Measurements from ENCODE around the gene HEPHL1.

DNA sequence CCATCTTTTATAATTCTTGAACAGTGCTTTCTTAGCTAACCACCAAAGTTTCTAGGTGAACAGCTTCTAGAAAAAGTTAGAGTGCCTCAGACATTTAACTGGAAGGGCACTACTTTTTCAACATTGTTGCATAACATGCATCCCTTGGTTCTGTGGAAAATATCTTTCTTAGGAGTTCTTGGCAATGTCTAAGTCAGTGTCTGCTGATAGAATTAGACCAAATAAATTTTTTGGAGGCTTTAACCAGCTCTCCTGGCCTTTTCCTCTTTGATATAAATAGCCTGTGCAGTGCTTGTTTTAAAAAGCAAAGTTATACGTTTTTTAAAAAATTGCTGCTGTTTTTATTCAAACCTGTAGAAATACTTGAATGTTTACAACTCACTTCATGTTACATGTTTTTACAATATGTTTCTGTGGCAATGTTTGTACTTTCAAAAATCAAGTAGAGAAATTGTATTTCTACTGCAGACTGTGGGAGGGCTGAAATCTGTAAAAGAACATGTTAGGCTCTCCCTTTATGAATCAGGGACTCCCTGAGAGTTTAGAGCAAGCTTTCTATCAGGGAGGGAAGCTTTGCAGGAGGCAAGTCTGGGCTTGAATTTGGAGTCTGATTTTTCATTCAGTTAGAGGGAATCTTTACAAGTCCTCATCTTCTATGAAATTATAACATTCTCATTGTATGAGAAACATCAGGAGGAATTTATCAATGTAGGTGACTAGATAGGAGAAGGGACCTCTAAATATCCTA lies 91.2 kb downstream of the HEPHL1 start:
- TF ChIP-seq, protein P1, sequence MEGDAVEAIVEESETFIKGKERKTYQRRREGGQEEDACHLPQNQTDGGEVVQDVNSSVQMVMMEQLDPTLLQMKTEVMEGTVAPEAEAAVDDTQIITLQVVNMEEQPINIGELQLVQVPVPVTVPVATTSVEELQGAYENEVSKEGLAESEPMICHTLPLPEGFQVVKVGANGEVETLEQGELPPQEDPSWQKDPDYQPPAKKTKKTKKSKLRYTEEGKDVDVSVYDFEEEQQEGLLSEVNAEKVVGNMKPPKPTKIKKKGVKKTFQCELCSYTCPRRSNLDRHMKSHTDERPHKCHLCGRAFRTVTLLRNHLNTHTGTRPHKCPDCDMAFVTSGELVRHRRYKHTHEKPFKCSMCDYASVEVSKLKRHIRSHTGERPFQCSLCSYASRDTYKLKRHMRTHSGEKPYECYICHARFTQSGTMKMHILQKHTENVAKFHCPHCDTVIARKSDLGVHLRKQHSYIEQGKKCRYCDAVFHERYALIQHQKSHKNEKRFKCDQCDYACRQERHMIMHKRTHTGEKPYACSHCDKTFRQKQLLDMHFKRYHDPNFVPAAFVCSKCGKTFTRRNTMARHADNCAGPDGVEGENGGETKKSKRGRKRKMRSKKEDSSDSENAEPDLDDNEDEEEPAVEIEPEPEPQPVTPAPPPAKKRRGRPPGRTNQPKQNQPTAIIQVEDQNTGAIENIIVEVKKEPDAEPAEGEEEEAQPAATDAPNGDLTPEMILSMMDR (IDR thresholded peaks at IDR 0.05; ENCODE audit: insufficient read depth, low read length) = no peak
- no peak for TF ChIP-seq GABPA (IDR thresholded peaks at IDR 0.05; ENCODE audit: low read depth)
